GM18505 (cell line): ENCODE measurements around the gene NPY5R.

ENCODE experiments used
- ATAC-seq: cut with Tn5 transposase; IDR thresholded peaks from one replicate; pipeline ENCODE4 v1.9.1; 2021; ENCODE audit not compliant: unreplicated experiment
- POLR2A ChIP-seq: IDR thresholded peaks from 4 replicates; pipeline ENCODE4 v1.6.1; 2011; ENCODE audit warnings: borderline replicate concordance; ENCODE audit not compliant: insufficient read depth, insufficient read length; ENCODE audit errors: extremely low read depth

Gene NPY5R

DNA sequence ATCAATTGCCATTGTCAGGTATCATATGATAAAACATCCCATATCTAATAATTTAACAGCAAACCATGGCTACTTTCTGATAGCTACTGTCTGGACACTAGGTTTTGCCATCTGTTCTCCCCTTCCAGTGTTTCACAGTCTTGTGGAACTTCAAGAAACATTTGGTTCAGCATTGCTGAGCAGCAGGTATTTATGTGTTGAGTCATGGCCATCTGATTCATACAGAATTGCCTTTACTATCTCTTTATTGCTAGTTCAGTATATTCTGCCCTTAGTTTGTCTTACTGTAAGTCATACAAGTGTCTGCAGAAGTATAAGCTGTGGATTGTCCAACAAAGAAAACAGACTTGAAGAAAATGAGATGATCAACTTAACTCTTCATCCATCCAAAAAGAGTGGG is 7.0 kb downstream of the NPY5R start:
- no peak for ATAC-seq
- TF ChIP-seq POLR2A: no peak

DNA sequence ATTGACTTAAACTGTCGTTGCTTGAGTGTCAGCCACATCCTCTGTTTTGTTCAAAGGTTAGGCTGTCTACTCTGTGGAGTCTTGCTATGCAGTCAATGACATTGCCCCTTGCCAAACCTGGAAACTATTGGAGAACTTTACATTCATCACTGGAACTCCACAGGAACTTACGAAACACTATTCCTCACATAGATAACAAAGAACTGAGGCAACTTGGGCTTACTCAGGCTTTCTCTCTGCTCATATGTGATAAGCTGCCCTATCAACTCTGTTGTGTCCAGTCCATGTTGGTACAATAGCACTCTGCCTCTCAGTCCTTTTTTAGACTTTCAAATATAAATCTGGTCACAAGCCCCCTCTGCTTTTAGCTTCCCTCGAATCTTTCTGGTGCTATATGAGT is 9.4 kb downstream of the NPY5R start:
- no peak for TF ChIP-seq POLR2A

DNA sequence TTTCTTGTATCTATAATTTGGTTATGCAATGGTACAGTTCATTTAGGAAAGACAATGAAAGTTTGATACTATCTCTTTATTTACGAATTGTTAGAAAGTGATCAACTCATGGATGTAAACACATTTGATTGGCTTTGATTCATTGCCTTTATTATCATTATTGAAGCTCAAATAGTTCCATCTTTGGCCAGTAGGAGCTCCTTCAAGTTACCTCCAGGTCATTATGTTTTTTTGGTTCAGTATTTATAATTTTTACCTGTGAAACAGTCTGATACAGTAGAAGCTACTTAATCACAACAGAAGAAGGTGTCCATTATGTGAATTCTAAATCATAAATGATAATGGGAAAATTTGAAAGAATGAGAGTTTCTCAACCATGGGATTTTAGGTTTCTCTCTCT is 12.4 kb downstream of the NPY5R start:
- no peak for TF ChIP-seq POLR2A
- ATAC-seq: no peak

More for the DNA sequence above, 9.4 kb downstream of the NPY5R start:
- ATAC-seq: no peak

DNA sequence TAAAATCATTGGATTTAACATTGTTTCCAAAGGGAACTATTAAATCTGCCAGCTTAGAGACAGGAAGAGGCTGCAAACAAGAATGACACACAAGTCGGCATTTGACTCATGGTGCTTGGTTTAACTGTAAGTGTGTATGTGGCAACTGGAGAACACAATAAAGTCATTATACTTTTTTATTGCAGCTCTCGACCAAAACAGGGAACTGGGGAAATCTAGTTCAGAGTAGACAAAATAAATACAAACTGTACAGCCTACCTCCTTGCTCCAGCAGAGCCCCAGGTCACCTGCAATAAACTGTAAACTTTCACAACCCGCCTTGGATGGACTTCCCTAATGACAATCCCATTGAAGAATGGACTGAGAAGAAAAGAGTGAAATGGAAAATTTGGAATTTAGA is 24.0 kb downstream of the NPY5R start:
- no peak for ATAC-seq
- TF ChIP-seq POLR2A: no peak

DNA sequence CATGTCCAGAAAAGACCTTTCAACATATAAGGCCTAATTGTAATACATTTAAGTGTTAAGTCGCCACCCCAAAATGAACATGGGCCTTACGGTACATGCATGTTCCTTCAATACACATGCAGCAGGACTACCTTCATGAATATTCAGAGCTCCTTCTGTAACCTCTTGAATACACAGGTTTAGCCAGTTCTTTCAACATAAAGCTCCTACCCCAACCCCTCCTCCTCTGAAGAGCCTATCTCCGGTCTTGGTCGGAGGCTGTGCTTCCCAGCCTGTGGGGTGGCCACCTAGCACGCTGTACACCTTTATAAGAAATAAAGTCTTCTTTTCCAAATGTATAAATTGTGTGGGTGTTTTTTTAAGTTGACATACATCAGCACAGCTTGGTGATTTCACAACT is 28.3 kb downstream of the NPY5R start:
- ATAC-seq: no peak
- no peak for TF ChIP-seq POLR2A

DNA sequence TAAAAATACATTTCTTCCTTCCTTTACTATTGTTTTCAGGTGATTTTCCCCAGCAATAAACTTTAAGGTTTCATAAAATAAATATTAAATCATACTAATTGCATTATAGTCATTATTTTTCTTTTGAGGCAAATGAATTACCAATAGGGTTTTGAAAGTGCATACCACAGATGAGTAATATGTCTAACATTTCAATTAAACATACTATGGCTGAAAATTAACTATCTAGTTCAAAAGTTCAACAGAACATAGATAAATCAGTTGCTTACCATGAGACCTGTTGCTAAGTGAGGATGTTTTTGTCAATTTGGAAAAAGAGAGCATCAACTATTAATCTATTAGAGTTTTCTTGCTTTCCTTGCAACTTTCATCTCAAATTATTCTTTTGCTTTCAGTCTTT is 35.0 kb downstream of the NPY5R start:
- no peak for ATAC-seq
- TF ChIP-seq POLR2A: no peak

DNA sequence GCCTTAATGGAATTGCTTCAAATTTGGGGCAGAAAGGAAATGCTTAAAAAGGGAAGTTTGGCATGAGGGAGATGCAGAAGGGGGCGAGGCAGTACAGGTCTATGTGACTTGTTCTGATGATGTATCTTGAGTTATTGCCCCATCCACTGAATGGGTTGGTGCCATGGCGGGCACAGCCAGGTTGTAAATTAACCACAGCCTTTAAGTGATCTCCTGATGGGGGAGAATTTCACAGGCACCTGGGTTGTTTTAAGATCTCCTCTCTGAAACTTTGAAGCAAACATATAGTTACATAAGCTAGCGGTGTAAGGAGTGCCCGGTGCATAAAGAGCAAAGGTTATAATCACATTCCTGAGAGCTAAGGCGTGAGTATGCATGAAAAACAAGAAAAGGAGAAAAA is 37.0 kb downstream of the NPY5R start:
- TF ChIP-seq POLR2A: no peak
- no peak for ATAC-seq

DNA sequence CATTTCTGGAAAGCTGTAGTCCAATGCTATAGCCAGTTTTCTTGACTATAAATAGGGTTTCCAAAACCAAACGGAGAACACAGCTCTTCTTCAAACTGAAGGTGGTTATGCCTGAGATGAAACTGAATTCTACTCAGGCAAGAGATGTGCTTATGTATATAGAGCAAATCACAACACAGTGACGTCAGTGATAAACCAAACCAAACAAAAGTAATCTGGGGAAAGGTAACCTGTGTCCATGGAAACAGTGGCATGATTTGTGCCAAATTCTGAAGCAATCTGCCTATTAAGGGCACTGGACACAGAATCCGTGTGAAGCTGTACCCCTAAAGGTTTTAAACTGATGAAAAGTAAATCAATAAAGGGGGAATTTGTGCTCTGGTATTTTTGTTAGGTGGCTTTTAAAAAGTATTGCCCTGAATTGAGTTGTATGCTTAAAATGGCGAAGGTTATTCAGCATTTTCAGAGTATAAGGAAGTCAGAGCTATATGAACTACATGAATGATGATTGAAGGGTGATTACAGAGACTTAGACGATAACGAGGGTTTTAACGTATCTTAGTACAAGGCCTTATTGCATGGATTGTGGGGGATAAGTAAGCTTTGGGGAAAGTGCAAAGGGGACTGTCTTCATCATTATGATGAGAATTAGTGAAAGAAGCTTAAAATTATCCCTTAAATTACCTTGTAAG is 38.6 kb downstream of the NPY5R start:
- no peak for ATAC-seq
- TF ChIP-seq POLR2A: no peak

DNA sequence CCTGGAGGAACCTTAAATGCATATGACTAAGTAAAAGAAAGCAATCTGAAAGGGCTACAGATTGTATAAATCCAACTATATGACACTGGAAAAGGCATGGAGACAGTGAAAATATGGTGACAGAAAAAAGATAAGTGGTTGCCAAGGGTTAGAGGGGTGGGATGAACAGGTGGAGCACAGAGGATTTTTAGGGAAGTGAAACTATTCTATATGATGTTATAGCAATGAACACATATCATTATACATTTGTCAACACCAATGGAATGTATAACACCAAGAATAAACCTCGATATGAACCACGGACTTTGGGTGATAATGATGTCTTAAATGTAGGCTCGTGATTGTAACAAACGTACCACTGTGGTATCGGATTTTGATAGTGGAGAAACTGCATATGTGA is 40.7 kb downstream of the NPY5R start:
- no peak for TF ChIP-seq POLR2A
- ATAC-seq: no peak

DNA sequence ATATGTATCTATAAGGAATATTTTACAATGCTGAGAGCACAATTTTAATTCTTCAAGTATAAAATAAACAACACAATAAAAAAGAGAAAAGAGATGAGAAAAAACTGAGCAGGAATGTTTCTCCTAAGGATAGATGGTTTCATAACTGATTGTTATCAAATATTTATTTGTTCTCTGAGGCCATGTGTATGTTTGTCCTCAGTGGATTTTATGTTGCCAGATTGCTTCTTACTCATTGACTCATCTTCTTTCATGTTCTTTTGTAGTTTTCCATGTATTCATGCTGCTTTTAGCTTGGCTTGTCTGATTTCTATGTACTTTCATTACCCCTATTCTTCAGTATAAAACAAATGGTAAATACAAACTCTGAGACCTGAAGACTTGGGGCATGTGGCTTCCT is 41.2 kb downstream of the NPY5R start:
- ATAC-seq: no peak
- TF ChIP-seq POLR2A: no peak

DNA sequence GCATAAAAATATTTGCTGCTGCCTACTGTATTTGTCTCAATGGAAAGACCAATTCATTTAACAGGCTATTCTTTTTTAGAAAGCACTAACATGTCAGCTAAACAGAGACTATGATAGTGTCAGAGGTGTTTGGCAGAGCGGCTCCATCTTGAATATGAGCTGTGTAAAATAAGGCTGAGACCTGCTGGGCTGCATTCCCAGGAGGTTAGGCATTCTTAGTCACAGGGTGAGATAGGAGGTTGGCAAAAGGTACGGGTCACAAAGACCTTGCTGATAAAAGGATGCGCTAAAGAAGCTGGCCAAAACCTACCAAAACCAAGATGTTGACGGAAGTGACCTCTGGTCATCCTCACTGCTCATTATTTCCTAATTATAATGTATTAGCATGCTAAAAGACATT is 41.8 kb downstream of the NPY5R start:
- no peak for TF ChIP-seq POLR2A
- no peak for ATAC-seq

DNA sequence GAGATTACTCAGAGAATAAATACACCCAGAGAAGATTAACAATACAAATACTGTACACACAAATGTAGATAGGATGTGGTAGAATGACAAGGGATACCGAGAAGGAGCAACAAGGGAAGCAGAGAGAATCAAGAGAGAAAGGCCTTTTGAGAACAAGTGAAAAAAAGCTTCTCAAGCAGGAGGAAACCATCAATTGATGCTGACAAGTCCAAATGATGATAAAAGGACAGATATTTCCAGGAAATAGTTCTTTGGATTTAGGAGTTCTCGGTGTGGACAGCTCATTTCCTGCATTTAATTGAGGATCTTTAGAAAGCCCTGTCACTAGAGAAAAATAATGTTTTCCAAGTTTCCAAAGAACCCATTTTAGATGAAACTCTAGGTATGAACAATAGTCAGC is 48.1 kb downstream of the NPY5R start:
- no peak for ATAC-seq
- no peak for TF ChIP-seq POLR2A

DNA sequence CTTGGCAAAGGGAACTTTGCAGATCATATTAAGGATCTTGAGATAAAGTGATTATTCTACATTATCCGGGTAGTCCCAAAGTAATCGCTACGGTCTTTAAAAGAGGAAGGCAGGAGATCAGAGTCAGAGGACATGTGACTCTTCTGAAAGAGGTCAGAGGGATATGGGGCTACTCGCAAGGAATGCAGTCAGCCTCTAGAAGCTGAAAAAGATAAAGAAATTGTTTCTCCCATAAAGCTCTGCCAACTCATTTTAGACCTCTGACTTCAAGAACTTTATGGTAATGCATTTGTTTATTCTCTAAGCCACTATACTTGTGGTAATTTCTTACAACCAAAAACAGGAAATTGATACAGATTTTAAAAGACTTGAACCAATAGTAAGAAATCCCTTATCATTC is 48.6 kb downstream of the NPY5R start:
- no peak for ATAC-seq
- no peak for TF ChIP-seq POLR2A

DNA sequence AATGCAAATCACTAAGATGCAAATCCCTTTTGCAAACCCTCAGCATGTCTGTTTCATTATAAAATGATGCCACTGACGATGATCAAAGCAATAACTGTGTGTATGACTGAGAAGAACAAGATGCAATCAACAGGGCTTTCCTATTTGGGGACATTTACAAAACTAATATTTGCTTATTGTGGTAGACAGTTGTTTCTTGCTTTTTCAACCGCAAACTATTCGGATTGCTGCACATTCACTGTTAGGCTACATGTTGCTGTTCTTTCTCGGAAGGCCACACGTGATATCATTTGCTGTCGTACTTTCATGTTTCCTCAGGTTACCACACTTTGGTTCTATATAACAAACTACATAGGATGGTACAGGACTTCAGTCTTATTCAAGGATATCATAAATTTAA is 49.8 kb downstream of the NPY5R start:
- no peak for TF ChIP-seq POLR2A
- no peak for ATAC-seq

DNA sequence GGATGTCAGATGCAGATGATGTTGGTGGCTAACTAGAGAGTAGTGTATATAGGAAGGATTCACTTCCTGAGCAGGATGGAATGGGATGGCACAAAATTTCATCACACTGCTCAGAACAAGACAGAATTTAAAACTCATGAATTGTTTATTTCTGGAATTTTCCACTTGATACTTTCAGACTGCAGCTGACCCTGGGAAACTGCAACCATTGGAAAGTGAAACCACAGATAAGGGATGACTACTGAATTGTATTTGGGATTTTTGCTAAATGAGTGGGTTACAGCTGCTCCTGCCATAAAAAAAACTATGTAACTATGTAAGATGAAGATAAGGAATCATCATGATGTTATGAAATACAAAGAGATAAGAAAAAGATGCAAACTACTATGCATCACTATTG is 51.4 kb downstream of the NPY5R start:
- ATAC-seq: no peak
- TF ChIP-seq POLR2A: no peak
